GM21381 (cell line): ENCODE data around the gene COL27A1.

Source experiments
- ATAC-seq: cut with Tn5 transposase; IDR thresholded peaks from one replicate; pipeline ENCODE4 v1.9.1; 2021; ENCODE audit warnings: mild to moderate bottlenecking, moderate library complexity; ENCODE audit not compliant: unreplicated experiment

The COL27A1 gene

GRCh38 chr9:114166103-114166470 is 10.8 kb downstream of the COL27A1 start:
- ATAC-seq: no peak

- no peak for ATAC-seq
These were observed 11.6 kb downstream of the COL27A1 start for GRCh38 chr9:114166614-114167572.

GRCh38 chr9:114167591-114168091 is 12.3 kb downstream of the COL27A1 start:
- ATAC-seq: no peak

- no peak for ATAC-seq
These were observed 13.1 kb downstream of the COL27A1 start for GRCh38 chr9:114168281-114169028.

GRCh38 chr9:114169029-114169951 is 14.0 kb downstream of the COL27A1 start:
- ATAC-seq: no peak

- no peak for ATAC-seq
These were observed 14.8 kb downstream of the COL27A1 start for GRCh38 chr9:114169952-114170770.

- no peak for ATAC-seq
These were observed 15.6 kb downstream of the COL27A1 start for GRCh38 chr9:114170771-114171461.

GRCh38 chr9:114171500-114171899 is 16.2 kb downstream of the COL27A1 start:
- no peak for ATAC-seq

GRCh38 chr9:114172981-114173833 is 17.9 kb downstream of the COL27A1 start:
- no peak for ATAC-seq

GRCh38 chr9:114174557-114174875 is 19.2 kb downstream of the COL27A1 start:
- no peak for ATAC-seq

- no peak for ATAC-seq
These were observed 19.8 kb downstream of the COL27A1 start for GRCh38 chr9:114174876-114175771.

- no peak for ATAC-seq
These were observed 21.4 kb downstream of the COL27A1 start for GRCh38 chr9:114176624-114177291.

GRCh38 chr9:114177423-114178064 is 22.2 kb downstream of the COL27A1 start:
- no peak for ATAC-seq

- no peak for ATAC-seq
These were observed 22.7 kb downstream of the COL27A1 start for GRCh38 chr9:114178076-114178475.

GRCh38 chr9:114178756-114179450 is 23.6 kb downstream of the COL27A1 start:
- no peak for ATAC-seq

GRCh38 chr9:114179516-114179915 is 24.2 kb downstream of the COL27A1 start:
- ATAC-seq: no peak
